ENCODE measurements around the gene FBRSL1.

GRCh38 chr12:132470397-132470796, 19.6 kb upstream of the FBRSL1 start:
- TF ChIP-seq, protein P1, sequence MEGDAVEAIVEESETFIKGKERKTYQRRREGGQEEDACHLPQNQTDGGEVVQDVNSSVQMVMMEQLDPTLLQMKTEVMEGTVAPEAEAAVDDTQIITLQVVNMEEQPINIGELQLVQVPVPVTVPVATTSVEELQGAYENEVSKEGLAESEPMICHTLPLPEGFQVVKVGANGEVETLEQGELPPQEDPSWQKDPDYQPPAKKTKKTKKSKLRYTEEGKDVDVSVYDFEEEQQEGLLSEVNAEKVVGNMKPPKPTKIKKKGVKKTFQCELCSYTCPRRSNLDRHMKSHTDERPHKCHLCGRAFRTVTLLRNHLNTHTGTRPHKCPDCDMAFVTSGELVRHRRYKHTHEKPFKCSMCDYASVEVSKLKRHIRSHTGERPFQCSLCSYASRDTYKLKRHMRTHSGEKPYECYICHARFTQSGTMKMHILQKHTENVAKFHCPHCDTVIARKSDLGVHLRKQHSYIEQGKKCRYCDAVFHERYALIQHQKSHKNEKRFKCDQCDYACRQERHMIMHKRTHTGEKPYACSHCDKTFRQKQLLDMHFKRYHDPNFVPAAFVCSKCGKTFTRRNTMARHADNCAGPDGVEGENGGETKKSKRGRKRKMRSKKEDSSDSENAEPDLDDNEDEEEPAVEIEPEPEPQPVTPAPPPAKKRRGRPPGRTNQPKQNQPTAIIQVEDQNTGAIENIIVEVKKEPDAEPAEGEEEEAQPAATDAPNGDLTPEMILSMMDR (IDR thresholded peaks at IDR 0.05) = no peak
- no peak for TF ChIP-seq POLR2A (IDR thresholded peaks at IDR 0.05)

Data from heart left ventricle (tissue), 13 donors.